K562 (cell line): ENCODE results near the gene DCAKD. TPM values are rescaled to one million over a fixed set of nuclear protein-coding genes. Genes with fewer than 3 reads are reported as not detected.

ENCODE experiments used
- BRD9 ChIP-seq: fragments of 450-650 bp; IDR thresholded peaks from 2 replicates; pipeline ENCODE4 v1.6.1; 2018; ENCODE audit warnings: low read depth; ENCODE audit not compliant: partially characterized antibody
- CREBBP ChIP-seq: IDR thresholded peaks from one replicate; pipeline ENCODE4 v1.6.1; 2012; ENCODE audit warnings: low read depth, mild to moderate bottlenecking, control low read depth, inconsistent platforms, low read length
- DDX20 ChIP-seq: fragments of 450-650 bp; IDR thresholded peaks from 2 replicates; pipeline ENCODE4 v1.6.1; 2016; ENCODE audit warnings: missing genetic modification characterization, low read depth, mild to moderate bottlenecking, missing compliant biosample characterization, moderate library complexity
- ESRRB ChIP-seq: fragments of 250-450 bp; sonication (Bioruptor Pico); IDR thresholded peaks from 2 replicates; pipeline ENCODE4 v1.5.0; 2020; ENCODE audit warnings: mild to moderate bottlenecking, moderate library complexity, borderline replicate concordance
- GTF2E2 ChIP-seq: fragments of 200-800 bp; sonication (Bioruptor generic); IDR thresholded peaks from 2 replicates; pipeline ENCODE4 v1.6.1; 2016; ENCODE audit warnings: missing genetic modification characterization, missing compliant biosample characterization
- KLF13 ChIP-seq: fragments of 450-650 bp; IDR thresholded peaks from 2 replicates; pipeline ENCODE4 v1.6.1; 2016; ENCODE audit warnings: missing genetic modification characterization, low read depth, mild to moderate bottlenecking, missing compliant biosample characterization, moderate library complexity, borderline replicate concordance
- LARP7 ChIP-seq: fragments of 450-650 bp; IDR thresholded peaks from 2 replicates; pipeline ENCODE4 v1.6.1; 2016
- PHF20 ChIP-seq: fragments of 450-650 bp; IDR thresholded peaks from 2 replicates; pipeline ENCODE4 v1.6.1; 2018; ENCODE audit not compliant: partially characterized antibody
- POLR2AphosphoS2 ChIP-seq: IDR thresholded peaks from 2 replicates; pipeline ENCODE4 v1.6.1; 2012; ENCODE audit warnings: low read length, improper control_type of control experiment
- TCFL5 ChIP-seq: fragments of 250-450 bp; sonication (Bioruptor Pico); conservative IDR thresholded peaks from 2 replicates; pipeline ENCODE4 v1.6.1; 2021; ENCODE audit warnings: mild to moderate bottlenecking, moderate library complexity, matching md5 sums
- THAP12 ChIP-seq: fragments of 250-450 bp; sonication (Bioruptor Pico); IDR thresholded peaks from 2 replicates; pipeline ENCODE4 v1.9.0; 2021; ENCODE audit warnings: mild to moderate bottlenecking, inconsistent platforms
- ZBED1 ChIP-seq: IDR thresholded peaks from 2 replicates; pipeline ENCODE4 v1.6.1; 2014
- ZBTB7A ChIP-seq: IDR thresholded peaks from 2 replicates; pipeline ENCODE4 v1.6.1; 2011; ENCODE audit warnings: low read depth, mild to moderate bottlenecking, low read length, moderate library complexity, borderline replicate concordance; ENCODE audit not compliant: control insufficient read depth
- ZNF3 ChIP-seq: fragments of 250-450 bp; sonication (Bioruptor Pico); IDR thresholded peaks from 2 replicates; pipeline ENCODE4 v1.5.0; 2021; ENCODE audit warnings: mild to moderate bottlenecking, moderate library complexity
- ZNF75A ChIP-seq: fragments of 450-650 bp; formaldehyde crosslinking; IDR thresholded peaks from 2 replicates; pipeline ENCODE4 v1.4.0; 2020; ENCODE audit warnings: mild to moderate bottlenecking
- ZNF77 ChIP-seq: fragments of 250-450 bp; sonication (Bioruptor Pico); IDR thresholded peaks from 2 replicates; pipeline ENCODE4 v1.5.0; 2020
- polyA plus RNA-seq, 8 experiments: library from polyadenylated mRNA; depleted of rRNA in 4 of 8; stranded (reverse) in 5 of 8; unstranded in 3 of 8; fragments of >200 nt; fragmentation: Nextera tagmentation in 2 of 8; fragmentation: Illumina TruSeq in 1 of 8; extraction: Ambion mirVana in 2 of 8; extraction: Trizol in 1 of 8; gene quantifications; 2 replicates each; pipeline versions ENCODE4 v1.2.1 to v1.2.3, GENCODE V29; 2011 to 2014; ENCODE audit warnings: inconsistent platforms in 1 of 8, missing spikeins in 1 of 8
- total RNA-seq, 7 experiments: library from RNA; depleted of rRNA in 6 of 7; stranded (reverse); fragments of >200 nt in 6 of 7; fragmentation: Illumina TruSeq in 2 of 7; extraction: Trizol in 2 of 7; gene quantifications; 2 replicates each; pipeline versions ENCODE4 v1.2.1 to v1.2.3, GENCODE V29; 2011 to 2021; ENCODE audit warnings: low replicate concordance in 1 of 7
- TF ChIP-seq, protein P1 (sequence below): fragments of 250-450 bp; sonication (Bioruptor Pico); IDR thresholded peaks from 2 replicates; pipeline ENCODE4 v1.5.0; 2022; ENCODE audit warnings: mild to moderate bottlenecking
- TF ChIP-seq, protein P2 (sequence below): fragments of 250-450 bp; sonication (Bioruptor Pico); IDR thresholded peaks from 2 replicates; pipeline ENCODE4 v1.5.0; 2021; ENCODE audit warnings: mild to moderate bottlenecking, borderline replicate concordance
- TF ChIP-seq, protein P3 (sequence below): fragments of 250-450 bp; sonication (Bioruptor Pico); IDR thresholded peaks from 2 replicates; pipeline ENCODE4 v1.4.0; 2020
- TF ChIP-seq, protein P4 (sequence below): fragments of 450-650 bp; formaldehyde crosslinking; IDR thresholded peaks from 2 replicates; pipeline ENCODE4 v1.4.0; 2022; ENCODE audit warnings: missing genetic modification characterization

The DCAKD gene
- total and polyA plus RNA-seq, 9 of the 15 experiments (the other 6 are each of a cell fraction or from before 2014, with no cell fraction given), result 7.9 to 35.5 (median 21.4) TPM

DNA sequence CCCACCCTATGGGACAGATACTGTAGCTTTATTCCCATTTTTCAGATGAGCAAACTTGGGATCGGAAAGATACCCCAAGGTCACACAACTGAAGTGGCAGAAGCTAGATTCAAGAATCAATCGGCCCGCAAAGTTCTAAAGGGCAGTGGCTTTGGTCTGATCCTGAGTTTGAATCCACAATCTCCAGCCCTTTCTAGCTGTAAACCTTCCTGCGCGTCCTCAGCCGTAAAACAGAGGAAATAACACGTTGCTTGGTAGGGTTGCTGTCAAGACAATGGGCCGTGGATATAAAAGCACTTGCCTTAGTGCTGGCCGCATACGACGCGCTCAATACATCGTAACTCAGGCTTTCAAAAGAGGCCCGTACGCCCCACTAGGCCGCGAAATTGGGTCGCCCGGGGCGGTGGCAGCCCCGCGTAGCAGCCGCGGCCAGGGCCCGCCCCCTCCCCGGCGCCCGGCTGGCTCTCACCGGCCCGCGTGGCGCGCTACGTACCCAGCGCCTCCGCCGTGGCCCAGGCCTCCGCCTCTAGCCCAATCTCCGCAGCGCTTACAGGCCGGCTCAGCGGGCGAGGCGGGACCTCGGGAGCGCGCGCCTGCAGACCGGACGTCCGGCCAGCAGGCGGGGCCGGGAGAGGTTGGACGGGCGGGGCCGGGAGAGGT lies at the start of gene DCAKD (continued):
- TF ChIP-seq, protein P1, sequence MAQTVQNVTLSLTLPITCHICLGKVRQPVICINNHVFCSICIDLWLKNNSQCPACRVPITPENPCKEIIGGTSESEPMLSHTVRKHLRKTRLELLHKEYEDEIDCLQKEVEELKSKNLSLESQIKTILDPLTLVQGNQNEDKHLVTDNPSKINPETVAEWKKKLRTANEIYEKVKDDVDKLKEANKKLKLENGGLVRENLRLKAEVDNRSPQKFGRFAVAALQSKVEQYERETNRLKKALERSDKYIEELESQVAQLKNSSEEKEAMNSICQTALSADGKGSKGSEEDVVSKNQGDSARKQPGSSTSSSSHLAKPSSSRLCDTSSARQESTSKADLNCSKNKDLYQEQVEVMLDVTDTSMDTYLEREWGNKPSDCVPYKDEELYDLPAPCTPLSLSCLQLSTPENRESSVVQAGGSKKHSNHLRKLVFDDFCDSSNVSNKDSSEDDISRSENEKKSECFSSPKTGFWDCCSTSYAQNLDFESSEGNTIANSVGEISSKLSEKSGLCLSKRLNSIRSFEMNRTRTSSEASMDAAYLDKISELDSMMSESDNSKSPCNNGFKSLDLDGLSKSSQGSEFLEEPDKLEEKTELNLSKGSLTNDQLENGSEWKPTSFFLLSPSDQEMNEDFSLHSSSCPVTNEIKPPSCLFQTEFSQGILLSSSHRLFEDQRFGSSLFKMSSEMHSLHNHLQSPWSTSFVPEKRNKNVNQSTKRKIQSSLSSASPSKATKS (CRISPR knock-in tag), result no peak
- TF ChIP-seq THAP12 (CRISPR knock-in tag) (peak; percentile 77; the same call in 1 of the 2 replicates), TCFL5 (CRISPR knock-in tag) (no peak), GTF2E2 (tag) (no peak), PHF20 (no peak), ZNF75A (CRISPR knock-in tag) (no peak), KLF13 (tag) (peak; percentile 90), ZNF77 (no peak), CREBBP (no peak), ESRRB (CRISPR knock-in tag) (no peak), LARP7 (no peak), ZBTB7A (peak; percentile 56; the same call in 1 of the 2 replicates), ZBED1 (no peak), DDX20 (tag) (no peak), POLR2AphosphoS2 (no peak), ZNF3 (CRISPR knock-in tag) (no peak), BRD9 (no peak)
- TF ChIP-seq, protein P2, sequence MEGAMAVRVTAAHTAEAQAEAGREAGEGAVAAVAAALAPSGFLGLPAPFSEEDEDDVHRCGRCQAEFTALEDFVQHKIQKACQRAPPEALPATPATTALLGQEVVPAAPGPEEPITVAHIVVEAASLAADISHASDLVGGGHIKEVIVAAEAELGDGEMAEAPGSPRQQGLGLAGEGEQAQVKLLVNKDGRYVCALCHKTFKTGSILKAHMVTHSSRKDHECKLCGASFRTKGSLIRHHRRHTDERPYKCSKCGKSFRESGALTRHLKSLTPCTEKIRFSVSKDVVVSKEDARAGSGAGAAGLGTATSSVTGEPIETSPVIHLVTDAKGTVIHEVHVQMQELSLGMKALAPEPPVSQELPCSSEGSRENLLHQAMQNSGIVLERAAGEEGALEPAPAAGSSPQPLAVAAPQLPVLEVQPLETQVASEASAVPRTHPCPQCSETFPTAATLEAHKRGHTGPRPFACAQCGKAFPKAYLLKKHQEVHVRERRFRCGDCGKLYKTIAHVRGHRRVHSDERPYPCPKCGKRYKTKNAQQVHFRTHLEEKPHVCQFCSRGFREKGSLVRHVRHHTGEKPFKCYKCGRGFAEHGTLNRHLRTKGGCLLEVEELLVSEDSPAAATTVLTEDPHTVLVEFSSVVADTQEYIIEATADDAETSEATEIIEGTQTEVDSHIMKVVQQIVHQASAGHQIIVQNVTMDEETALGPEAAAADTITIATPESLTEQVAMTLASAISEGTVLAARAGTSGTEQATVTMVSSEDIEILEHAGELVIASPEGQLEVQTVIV (CRISPR knock-in tag), result no peak
- TF ChIP-seq, protein P3, sequence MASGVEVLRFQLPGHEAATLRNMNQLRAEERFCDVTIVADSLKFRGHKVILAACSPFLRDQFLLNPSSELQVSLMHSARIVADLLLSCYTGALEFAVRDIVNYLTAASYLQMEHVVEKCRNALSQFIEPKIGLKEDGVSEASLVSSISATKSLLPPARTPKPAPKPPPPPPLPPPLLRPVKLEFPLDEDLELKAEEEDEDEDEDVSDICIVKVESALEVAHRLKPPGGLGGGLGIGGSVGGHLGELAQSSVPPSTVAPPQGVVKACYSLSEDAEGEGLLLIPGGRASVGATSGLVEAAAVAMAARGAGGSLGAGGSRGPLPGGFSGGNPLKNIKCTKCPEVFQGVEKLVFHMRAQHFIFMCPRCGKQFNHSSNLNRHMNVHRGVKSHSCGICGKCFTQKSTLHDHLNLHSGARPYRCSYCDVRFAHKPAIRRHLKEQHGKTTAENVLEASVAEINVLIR (CRISPR knock-in tag), result no peak
- TF ChIP-seq, protein P4, sequence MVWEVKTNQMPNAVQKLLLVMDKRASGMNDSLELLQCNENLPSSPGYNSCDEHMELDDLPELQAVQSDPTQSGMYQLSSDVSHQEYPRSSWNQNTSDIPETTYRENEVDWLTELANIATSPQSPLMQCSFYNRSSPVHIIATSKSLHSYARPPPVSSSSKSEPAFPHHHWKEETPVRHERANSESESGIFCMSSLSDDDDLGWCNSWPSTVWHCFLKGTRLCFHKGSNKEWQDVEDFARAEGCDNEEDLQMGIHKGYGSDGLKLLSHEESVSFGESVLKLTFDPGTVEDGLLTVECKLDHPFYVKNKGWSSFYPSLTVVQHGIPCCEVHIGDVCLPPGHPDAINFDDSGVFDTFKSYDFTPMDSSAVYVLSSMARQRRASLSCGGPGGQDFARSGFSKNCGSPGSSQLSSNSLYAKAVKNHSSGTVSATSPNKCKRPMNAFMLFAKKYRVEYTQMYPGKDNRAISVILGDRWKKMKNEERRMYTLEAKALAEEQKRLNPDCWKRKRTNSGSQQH, result no peak
